Parathyroid adenoma (tissue), 2 donors: Measurements from ENCODE around the gene SMOC1.

Experiments
- H2AFZ ChIP-seq: fragments of 300-600 bp; sonication (generic); one replicate; pipeline ENCODE4 v1.7.0; 2017; ENCODE audit warnings: antibody characterized with exemption, mild to moderate bottlenecking
- H3K27ac ChIP-seq: fragments of 300-600 bp; sonication (generic); one replicate; pipeline ENCODE4 v1.7.0; 2017
- H3K27me3 ChIP-seq: fragments of 300-600 bp; sonication (generic); one replicate; pipeline ENCODE4 v1.7.0; 2017; ENCODE audit warnings: low read length; ENCODE audit not compliant: control insufficient read depth, insufficient read depth
- H3K36me3 ChIP-seq: fragments of 300-600 bp; sonication (generic); one replicate; pipeline ENCODE4 v1.7.0; 2017; ENCODE audit warnings: low read length; ENCODE audit not compliant: control insufficient read depth, insufficient read depth
- H3K4me1 ChIP-seq: fragments of 300-600 bp; sonication (generic); one replicate; pipeline ENCODE4 v1.7.0; 2017; ENCODE audit warnings: control low read depth
- H3K4me2 ChIP-seq: fragments of 300-600 bp; sonication (generic); one replicate; pipeline ENCODE4 v1.7.0; 2017; ENCODE audit warnings: low read length
- H3K4me3 ChIP-seq: fragments of 300-600 bp; sonication (generic); one replicate; pipeline ENCODE4 v1.7.0; 2017; ENCODE audit warnings: low read depth, low read length
- H3K79me2 ChIP-seq: fragments of 300-600 bp; sonication (generic); one replicate; pipeline ENCODE4 v1.7.0; 2017; ENCODE audit warnings: control low read depth
- H3K9ac ChIP-seq: fragments of 300-600 bp; sonication (generic); one replicate; pipeline ENCODE4 v1.7.0; 2017; ENCODE audit warnings: mild to moderate bottlenecking
- H3K9me3 ChIP-seq: fragments of 300-600 bp; sonication (generic); one replicate; pipeline ENCODE4 v1.7.0; 2017; ENCODE audit warnings: low read length; ENCODE audit not compliant: control insufficient read depth
- TF ChIP-seq, protein P1 (sequence below): fragments of 300-600 bp; sonication (generic); IDR thresholded peaks from one replicate; pipeline ENCODE4 v1.7.0; 2017; ENCODE audit warnings: antibody characterized with exemption, mild to moderate bottlenecking
- donor health status: primary hyperparathyroidism.

The SMOC1 gene

DNA sequence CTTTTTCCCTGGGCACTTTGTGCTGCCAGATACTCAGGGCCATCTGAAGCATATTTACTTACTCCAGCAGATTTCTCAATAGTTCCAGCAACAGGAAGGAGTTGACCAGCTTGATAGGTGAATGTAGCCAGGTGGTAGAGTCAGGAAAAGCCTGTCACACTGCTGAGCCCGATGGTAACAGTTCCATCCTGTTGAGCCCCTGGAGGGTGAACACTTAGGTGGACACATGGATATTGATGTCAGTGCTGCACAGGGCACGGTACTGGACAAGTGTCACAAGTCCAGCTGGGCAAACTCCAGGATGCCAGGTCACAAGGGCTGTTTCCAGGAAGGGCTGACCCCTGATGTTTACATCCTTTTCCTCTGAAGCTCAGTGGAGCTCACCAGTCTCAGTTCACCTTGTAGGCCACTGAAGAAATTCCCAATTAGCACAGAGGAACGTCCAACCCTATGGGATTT lies 2.3 kb upstream of the SMOC1 start:
- Histone ChIP-seq H3K4me3 (no peak overlapping the region), H3K36me3 (no peaks in the 10 kb centered on the region)

DNA sequence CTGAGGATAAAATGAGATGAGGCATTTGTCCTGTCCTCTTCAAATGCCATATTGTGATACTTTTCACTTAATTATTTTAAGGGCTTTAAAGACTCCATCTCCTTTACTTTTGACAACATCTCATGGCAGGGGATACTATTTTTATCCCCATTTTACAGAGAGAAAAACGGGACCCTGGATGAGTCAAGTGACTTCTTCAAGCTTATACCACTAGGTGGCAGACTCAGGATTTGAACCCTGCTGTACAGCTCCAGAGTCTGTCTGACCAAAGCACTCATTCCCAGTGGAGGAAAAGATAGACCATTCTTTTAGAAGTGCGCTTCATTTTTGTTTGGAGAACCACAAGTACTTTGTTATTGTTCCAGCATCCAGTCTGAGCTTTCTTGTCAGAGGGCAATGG lies 1.7 kb upstream of the SMOC1 start:
- no peak overlapping the region for H3K4me2 ChIP-seq
- no peak overlapping the region for H3K9ac ChIP-seq
- no peaks in the 10 kb centered on the region for H3K9me3 ChIP-seq
- no peak overlapping the region for H3K4me3 ChIP-seq
- H3K27me3 ChIP-seq: no peaks in the 10 kb centered on the region
- no peaks in the 10 kb centered on the region for H3K36me3 ChIP-seq
- TF ChIP-seq, protein P1, sequence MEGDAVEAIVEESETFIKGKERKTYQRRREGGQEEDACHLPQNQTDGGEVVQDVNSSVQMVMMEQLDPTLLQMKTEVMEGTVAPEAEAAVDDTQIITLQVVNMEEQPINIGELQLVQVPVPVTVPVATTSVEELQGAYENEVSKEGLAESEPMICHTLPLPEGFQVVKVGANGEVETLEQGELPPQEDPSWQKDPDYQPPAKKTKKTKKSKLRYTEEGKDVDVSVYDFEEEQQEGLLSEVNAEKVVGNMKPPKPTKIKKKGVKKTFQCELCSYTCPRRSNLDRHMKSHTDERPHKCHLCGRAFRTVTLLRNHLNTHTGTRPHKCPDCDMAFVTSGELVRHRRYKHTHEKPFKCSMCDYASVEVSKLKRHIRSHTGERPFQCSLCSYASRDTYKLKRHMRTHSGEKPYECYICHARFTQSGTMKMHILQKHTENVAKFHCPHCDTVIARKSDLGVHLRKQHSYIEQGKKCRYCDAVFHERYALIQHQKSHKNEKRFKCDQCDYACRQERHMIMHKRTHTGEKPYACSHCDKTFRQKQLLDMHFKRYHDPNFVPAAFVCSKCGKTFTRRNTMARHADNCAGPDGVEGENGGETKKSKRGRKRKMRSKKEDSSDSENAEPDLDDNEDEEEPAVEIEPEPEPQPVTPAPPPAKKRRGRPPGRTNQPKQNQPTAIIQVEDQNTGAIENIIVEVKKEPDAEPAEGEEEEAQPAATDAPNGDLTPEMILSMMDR: no peak
- H3K27ac ChIP-seq: no peak overlapping the region
- H2AFZ ChIP-seq: no peak overlapping the region
- no peaks in the 10 kb centered on the region for H3K4me1 ChIP-seq
- H3K79me2 ChIP-seq: no peaks in the 10 kb centered on the region

More for the DNA sequence above, 2.3 kb upstream of the SMOC1 start:
- H3K4me2 ChIP-seq: no peak overlapping the region
- H3K4me1 ChIP-seq: no peaks in the 10 kb centered on the region
- no peaks in the 10 kb centered on the region for H3K27me3 ChIP-seq
- H3K9me3 ChIP-seq: no peaks in the 10 kb centered on the region
- no peak overlapping the region for H3K9ac ChIP-seq
- H3K79me2 ChIP-seq: no peaks in the 10 kb centered on the region
- H2AFZ ChIP-seq: no peak overlapping the region
- TF ChIP-seq, protein P1: no peak
- H3K27ac ChIP-seq: no peak overlapping the region

DNA sequence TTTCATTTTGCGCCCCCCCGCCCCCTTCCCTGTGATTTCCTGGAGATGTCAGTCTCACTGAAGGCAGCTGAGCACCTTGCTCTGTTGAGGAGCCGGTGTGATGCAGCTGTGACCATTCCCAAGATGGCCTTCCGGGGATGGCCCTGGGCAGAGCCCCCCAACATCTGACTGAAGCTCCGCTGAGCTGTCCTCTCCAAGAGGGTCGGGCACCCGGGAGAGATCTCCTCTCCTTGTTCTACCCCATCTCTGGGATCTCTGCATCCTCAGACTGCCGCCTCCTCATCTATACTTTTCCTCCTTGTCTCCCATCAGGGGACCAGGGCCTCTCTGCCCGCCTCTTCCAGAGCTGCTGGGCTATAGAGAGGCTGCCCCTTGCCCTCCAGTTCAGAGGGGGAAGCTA lies 965 bp upstream of the SMOC1 start:
- TF ChIP-seq, protein P1: no peak
- H3K9me3 ChIP-seq: no peaks in the 10 kb centered on the region
- H3K79me2 ChIP-seq: no peaks in the 10 kb centered on the region
- H3K9ac ChIP-seq: no peak overlapping the region
- H3K4me1 ChIP-seq: no peaks in the 10 kb centered on the region
- H3K4me3 ChIP-seq: no peak overlapping the region
- H3K4me2 ChIP-seq: no peak overlapping the region
- no peak overlapping the region for H2AFZ ChIP-seq
- H3K27me3 ChIP-seq: no peaks in the 10 kb centered on the region
- no peaks in the 10 kb centered on the region for H3K36me3 ChIP-seq
- H3K27ac ChIP-seq: no peak overlapping the region

DNA sequence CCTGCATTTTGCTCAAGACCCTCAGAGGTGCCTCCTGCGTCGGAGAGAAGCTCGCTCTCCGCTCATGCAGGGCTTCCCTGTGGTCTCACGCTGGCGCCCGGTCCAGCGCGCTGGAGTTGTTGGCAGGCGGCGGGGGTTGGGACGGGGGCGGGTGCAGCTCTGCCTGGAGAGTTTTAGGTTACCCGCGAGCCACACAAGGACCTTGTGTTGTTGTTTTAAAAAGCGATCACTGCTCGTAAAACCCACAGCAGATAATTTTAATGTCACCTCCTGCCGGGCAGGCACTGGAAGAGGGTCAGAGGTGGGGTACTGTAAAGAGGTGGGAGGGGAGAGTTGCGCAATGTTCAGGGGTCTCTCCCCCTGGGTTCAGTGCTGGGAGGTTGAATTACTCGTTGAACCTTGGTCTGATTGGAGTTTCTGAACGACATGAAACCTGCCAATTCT lies 850 bp downstream of the SMOC1 start:
- Histone ChIP-seq H3K27me3 (no peaks in the 10 kb centered on the region), H3K79me2 (no peaks in the 10 kb centered on the region), H3K9me3 (no peaks in the 10 kb centered on the region), H3K4me3 (no peak overlapping the region), H3K4me1 (no peaks in the 10 kb centered on the region), H3K9ac (no peak overlapping the region), H3K27ac (no peak overlapping the region), H3K4me2 (no peak overlapping the region), H2AFZ (no peak overlapping the region), H3K36me3 (no peaks in the 10 kb centered on the region)
- TF ChIP-seq, protein P1: no peak

DNA sequence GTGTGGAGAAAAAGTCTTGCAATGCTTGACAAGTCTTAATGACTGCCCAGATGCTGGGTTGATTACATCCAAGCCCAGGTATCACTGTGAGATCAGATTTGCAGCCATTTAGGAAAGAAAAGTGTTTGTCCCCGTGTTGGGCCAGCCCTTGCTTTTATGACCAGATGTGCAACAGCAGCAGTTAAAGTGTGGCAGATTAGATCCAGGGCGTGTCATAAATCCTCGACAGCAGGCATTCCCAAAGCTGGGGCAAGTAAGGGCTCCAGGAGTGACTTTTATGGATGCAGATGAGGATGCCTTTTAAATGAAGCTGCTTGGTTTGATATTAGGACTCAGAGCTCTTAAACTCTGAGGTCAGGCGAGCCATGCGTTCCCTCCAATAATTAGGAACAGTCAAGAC lies 1.7 kb downstream of the SMOC1 start:
- H3K4me3 ChIP-seq: no peak overlapping the region
- no peaks in the 10 kb centered on the region for H3K4me1 ChIP-seq
- TF ChIP-seq, protein P1: no peak
- no peak overlapping the region for H3K9ac ChIP-seq
- no peaks in the 10 kb centered on the region for H3K79me2 ChIP-seq
- H3K4me2 ChIP-seq: no peak overlapping the region
- no peaks in the 10 kb centered on the region for H3K36me3 ChIP-seq
- no peak overlapping the region for H2AFZ ChIP-seq
- H3K27me3 ChIP-seq: no peaks in the 10 kb centered on the region
- H3K9me3 ChIP-seq: no peaks in the 10 kb centered on the region
- H3K27ac ChIP-seq: no peak overlapping the region
